C4-2B (cell line): Measurements from ENCODE around the gene BTBD6.

Source experiments
- H3K27ac ChIP-seq: fragments of 450-650 bp; 2 replicates; pipeline ENCODE4 v1.5.1; 2017
- CTCF ChIP-seq: fragments of 450-650 bp; conservative IDR thresholded peaks from 2 replicates; pipeline ENCODE4 v1.5.1; 2017; ENCODE audit warnings: mild to moderate bottlenecking
- ZFX ChIP-seq: fragments of 450-650 bp; IDR thresholded peaks from 2 replicates; pipeline ENCODE4 v1.6.1; 2017

Gene BTBD6

GRCh38 chr14:105223770-105224544, 24.4 kb upstream of the BTBD6 start:
- H3K27ac ChIP-seq = no peak overlapping the region
- TF ChIP-seq CTCF = no peak
- no peak for TF ChIP-seq ZFX

GRCh38 chr14:105224845-105225570, 23.3 kb upstream of the BTBD6 start:
- H3K27ac ChIP-seq = no peak overlapping the region
- TF ChIP-seq CTCF = no peak
- no peak for TF ChIP-seq ZFX

GRCh38 chr14:105226198-105226597, 22.1 kb upstream of the BTBD6 start:
- H3K27ac ChIP-seq = no peak overlapping the region
- TF ChIP-seq CTCF (no peak), ZFX (no peak)

- TF ChIP-seq ZFX = no peak
- no peak for TF ChIP-seq CTCF
- no peak overlapping the region for H3K27ac ChIP-seq
These were observed 21.0 kb upstream of the BTBD6 start for GRCh38 chr14:105227346-105227745.

- no peak for TF ChIP-seq CTCF
- TF ChIP-seq ZFX = no peak
- no peak overlapping the region for H3K27ac ChIP-seq
These were observed 19.8 kb upstream of the BTBD6 start for GRCh38 chr14:105228562-105228961.

GRCh38 chr14:105229099-105229655, 19.2 kb upstream of the BTBD6 start:
- no peak for TF ChIP-seq ZFX
- no peak for TF ChIP-seq CTCF
- no peak overlapping the region for H3K27ac ChIP-seq

- TF ChIP-seq ZFX = no peak
- TF ChIP-seq CTCF = no peak
- no peak overlapping the region for H3K27ac ChIP-seq
These were observed 7.3 kb upstream of the BTBD6 start for GRCh38 chr14:105240811-105241576.
